ACHN (cell line): Measurements from ENCODE around the gene FRMPD2.
A peak's percentile ranks its signal among the peaks of the same experiment; 100 is the strongest.

Source experiments
- DNase-seq: peaks from one replicate; pipeline ENCODE4 v3.0.0-alpha.2; 2015
- in situ Hi-C: cut with HindIII; loops from 2 replicates; pipeline ENCODE4 v1.10.0; 2017; ENCODE audit warnings: low sequenced_read_pairs, low pct_ligation_motif_present, low pct_unique_long_range_greater_than_20kb

FRMPD2 gene, protein sequence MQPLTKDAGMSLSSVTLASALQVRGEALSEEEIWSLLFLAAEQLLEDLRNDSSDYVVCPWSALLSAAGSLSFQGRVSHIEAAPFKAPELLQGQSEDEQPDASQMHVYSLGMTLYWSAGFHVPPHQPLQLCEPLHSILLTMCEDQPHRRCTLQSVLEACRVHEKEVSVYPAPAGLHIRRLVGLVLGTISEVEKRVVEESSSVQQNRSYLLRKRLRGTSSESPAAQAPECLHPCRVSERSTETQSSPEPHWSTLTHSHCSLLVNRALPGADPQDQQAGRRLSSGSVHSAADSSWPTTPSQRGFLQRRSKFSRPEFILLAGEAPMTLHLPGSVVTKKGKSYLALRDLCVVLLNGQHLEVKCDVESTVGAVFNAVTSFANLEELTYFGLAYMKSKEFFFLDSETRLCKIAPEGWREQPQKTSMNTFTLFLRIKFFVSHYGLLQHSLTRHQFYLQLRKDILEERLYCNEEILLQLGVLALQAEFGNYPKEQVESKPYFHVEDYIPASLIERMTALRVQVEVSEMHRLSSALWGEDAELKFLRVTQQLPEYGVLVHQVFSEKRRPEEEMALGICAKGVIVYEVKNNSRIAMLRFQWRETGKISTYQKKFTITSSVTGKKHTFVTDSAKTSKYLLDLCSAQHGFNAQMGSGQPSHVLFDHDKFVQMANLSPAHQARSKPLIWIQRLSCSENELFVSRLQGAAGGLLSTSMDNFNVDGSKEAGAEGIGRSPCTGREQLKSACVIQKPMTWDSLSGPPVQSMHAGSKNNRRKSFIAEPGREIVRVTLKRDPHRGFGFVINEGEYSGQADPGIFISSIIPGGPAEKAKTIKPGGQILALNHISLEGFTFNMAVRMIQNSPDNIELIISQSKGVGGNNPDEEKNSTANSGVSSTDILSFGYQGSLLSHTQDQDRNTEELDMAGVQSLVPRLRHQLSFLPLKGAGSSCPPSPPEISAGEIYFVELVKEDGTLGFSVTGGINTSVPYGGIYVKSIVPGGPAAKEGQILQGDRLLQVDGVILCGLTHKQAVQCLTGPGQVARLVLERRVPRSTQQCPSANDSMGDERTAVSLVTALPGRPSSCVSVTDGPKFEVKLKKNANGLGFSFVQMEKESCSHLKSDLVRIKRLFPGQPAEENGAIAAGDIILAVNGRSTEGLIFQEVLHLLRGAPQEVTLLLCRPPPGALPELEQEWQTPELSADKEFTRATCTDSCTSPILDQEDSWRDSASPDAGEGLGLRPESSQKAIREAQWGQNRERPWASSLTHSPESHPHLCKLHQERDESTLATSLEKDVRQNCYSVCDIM (N-terminal part only)

DNA sequence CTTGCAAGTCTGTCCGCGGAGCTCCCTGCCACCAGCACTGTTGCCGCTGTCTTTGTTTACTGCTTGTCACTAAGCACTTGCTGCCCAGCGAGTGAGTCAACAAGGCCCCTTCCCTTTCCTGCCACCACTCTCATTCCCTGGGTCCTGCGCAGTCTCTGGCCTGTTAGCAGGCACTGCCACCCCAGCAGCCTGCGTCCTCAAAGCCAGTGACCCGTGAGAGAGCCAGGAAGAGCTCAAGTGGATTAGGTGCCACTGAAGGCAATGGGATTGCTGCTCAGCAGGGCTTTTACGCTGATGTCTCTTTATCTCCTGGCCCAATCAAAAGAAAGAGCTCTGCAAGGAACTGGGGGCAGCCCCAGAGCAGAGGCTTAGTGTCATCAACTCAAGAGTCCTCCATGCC lies at the start of gene FRMPD2:
Gene FRMPD2, minus strand, starts transcription at position 61 of the 400 bp plus-strand sequence. CDS start 129 bp downstream, outside the sequence.
- in situ Hi-C loops: no loop called here
- no peak for DNase-seq

DNA sequence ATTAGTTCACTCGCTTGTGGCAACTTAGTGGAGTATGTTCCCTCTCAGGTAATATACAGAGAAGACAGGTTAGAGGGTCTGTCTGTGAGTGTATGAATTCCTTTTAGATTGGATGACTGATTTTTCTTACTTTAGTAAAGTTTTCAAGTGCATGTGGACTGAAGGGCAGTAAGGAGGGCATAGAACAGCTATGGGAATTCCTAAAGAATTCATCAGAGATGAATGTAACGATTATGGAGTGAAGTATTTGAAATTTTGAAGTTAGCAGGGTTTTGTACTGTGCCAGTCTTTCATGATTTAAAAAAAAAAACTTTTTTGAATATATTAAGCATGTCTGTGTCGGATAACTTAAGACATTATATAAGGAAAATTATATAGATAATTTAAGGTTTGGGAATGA lies 47.5 kb upstream of the FRMPD2 start:
- in situ Hi-C loops: no loop called here
- no peak for DNase-seq

DNA sequence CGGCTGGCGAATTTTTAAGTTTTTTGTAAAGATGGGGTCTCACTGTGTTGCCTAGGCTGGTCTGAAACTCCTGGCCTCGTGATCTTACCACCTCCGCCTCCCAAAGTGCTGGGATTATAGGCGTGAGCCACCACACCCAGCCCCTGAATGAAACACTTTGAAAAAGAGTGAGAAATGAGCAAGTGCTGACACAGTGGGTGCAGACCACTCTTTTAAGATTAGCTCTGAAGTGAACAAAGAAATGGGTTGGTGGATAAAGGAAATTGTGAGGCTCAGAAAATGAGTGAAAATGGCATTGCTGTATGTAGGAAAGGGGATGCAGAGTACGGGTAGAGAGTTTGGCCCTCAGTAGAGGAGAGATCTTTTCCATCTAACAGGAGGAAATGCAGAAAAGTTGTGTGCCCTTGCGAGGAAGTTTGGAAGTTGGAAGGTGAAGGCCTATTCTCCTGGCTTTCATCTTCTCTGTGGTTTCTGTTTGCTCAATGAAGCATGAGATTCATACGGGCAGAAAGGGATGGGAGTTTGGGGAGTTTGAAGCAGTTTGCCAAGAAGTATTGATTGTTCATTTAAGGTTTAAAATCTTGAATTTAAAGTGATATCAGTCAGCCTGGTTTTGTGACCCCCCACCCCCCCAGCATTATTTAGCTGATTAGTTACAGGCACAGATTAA lies 43.0 kb upstream of the FRMPD2 start:
- peak; percentile 18 for DNase-seq
- in situ Hi-C loops: no loop called here

DNA sequence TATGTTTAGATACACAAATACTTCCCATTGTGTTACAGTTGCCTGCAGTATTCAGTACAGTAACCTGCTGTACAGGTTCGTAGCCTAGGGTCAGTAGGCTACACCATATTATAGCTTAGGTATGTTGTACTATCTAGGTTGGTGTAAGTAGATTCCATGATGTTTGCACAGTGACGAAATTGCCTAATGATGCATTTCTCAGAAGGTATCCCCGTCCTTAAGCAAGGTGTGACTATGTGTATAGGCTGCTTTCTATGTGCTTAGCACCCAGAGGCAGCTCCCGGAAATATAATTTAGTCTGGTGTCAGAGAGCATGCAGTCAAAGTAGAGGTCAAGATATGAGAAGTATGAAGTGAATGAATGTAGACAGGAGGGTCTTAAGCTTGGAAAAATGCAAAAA lies 41.7 kb upstream of the FRMPD2 start:
- DNase-seq: no peak
- in situ Hi-C loops: no loop called here

DNA sequence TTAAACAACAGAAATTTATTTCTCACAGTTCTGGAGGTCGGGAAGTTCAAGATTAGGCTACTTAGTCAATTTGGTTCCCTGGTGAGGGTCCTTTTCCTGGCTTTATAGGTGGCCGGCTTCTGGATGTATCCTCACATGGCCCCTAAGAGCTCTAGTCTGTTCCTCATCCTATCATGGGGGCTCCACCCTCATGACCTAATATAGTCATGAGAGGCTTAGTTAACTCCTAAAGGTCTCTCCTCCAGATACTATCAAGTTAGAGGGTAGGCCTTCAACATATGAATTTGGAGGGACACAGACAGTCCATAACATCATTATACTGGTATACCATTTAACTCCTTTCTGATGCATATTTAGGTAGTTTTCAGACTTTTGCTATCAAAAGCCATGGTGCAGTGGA lies 39.6 kb upstream of the FRMPD2 start:
- in situ Hi-C loops: no loop called here
- no peak for DNase-seq

DNA sequence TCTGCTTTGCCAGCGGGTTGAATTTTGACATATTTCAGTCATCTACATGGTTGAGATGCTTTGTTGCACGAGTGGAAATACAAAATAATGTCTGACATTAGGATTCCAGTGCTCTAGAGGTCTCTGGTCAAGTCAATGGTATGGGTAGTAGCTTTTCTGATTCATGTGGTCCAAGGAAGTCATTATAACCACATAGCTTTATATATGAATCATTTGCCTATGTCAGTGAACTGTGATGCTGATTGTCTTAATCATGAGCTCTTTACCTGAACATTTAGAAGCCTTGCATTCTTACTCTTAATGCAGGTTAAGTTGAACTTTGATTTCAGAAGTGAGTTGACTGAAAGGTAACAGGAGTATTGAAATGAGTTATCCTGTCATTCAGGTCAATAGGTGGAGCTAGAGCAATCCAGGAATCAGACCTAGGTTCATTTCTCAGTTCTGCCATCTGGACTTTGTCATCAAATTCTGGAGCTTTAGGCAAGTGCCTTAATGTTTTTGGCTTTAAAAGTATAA lies 35.3 kb upstream of the FRMPD2 start:
- in situ Hi-C loops: no loop called here
- DNase-seq: peak; percentile 91

DNA sequence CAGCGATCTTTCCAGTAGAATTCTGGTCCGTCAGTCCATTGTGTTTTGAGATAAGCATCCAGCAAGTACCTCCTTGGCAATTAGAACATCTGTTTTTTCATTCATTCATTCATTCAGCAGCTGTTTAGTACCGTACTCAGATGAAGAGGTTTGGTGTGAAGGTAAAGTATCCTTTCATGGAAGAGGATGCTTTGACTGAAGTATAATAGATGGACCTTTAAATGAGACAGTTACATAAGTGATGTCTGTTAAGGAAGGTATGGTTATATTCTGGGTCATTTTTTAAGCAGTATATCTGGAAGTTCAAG lies 33.2 kb upstream of the FRMPD2 start:
- in situ Hi-C loops: no loop called here
- no peak for DNase-seq

DNA sequence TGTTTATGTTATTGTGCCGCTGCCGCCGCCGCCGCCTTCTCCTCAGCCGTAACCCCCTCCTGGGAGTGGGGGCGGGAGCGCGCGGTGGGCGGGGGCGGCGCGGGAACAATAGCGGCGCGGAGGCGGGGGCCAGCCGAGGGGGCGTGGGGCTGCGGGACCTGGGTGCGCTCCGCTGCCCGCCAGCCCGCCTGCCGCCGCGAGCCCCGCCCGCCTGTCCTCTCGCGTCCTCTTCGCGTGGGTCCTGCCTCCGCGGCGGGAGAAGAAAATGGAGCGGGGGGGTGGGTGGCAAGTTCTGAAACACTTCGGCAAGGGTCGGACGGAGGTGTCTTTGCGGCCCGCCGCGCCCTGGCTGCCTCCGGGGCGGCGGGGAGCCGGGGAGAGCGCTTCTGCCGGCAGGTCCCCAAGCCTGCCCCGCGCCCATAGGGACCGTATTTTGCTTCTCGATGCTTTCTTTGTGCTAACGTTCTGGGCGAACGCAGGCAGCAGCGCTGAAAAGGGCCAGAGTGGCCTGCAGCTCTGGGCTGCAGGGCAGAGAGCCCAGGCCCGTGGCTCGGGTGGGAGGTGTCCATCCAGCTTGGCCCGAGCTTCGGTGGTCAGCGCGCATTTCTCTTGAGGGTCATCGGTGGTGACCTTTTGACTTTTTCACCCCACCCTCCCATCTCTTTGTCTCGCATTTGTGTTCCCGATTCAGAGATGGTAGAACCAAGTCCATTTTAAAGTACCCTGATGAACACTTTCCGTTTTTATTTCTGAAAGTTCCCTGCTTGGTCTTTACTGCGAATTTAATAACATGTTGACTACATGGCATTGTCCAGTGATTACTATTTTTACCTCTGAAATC lies 32.6 kb upstream of the FRMPD2 start:
- in situ Hi-C loops: no loop called here
- peak; percentile 74 for DNase-seq

DNA sequence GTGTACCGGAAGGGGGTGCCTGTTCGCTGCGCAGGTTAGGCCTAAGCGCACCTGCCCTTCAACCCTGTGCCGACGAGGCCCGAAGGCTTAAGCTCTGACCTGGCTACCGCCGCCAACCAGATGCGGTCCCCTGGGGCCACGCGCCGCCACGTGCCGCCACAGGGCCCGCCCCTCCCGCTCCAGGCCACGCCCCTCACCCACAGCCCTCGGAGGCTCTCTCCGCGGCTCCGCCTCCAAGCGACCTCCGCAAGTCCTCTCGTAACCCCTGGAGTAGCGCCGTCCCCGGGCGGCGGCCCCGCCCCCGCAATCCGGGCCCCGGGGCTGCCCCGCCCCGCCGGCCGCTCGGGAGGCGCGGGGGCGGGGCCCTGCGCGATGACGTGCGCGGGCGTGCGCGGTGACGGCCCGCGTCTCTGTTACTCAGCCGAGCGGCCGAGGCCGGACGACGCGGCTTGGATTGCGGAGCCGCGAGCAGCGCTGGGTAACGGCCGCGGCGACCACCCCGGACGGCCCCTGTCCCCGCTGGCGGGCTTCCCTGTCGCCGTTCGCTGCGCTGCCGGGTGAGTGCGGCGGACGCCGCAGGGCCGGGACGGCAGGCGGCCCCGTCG lies 31.9 kb upstream of the FRMPD2 start, which contains the start of gene MAPK8:
Gene MAPK8, plus strand, starts transcription at position 413 of the 605 bp plus-strand sequence. CDS start 94,984 bp downstream, outside the sequence.
- peak; percentile 93 for DNase-seq
- in situ Hi-C loops: no loop called here

DNA sequence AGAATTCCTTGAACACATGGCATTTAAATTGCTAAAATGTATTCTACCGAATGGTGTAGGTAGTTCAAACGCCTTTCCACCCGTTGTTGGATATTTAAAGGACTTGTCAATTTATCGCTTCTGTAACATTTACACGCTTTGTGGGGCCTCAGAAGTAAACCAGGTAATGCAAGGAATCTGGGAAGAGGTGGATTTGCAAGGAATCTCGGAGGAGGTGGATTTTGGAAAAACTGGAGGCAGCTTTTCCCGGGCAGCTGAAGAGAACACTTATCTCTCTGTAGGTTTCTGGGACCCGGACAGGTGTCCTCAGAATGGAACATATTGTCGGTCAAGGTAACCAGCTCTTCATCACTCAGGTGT lies 31.4 kb upstream of the FRMPD2 start:
- in situ Hi-C loops: no loop called here
- DNase-seq: no peak

DNA sequence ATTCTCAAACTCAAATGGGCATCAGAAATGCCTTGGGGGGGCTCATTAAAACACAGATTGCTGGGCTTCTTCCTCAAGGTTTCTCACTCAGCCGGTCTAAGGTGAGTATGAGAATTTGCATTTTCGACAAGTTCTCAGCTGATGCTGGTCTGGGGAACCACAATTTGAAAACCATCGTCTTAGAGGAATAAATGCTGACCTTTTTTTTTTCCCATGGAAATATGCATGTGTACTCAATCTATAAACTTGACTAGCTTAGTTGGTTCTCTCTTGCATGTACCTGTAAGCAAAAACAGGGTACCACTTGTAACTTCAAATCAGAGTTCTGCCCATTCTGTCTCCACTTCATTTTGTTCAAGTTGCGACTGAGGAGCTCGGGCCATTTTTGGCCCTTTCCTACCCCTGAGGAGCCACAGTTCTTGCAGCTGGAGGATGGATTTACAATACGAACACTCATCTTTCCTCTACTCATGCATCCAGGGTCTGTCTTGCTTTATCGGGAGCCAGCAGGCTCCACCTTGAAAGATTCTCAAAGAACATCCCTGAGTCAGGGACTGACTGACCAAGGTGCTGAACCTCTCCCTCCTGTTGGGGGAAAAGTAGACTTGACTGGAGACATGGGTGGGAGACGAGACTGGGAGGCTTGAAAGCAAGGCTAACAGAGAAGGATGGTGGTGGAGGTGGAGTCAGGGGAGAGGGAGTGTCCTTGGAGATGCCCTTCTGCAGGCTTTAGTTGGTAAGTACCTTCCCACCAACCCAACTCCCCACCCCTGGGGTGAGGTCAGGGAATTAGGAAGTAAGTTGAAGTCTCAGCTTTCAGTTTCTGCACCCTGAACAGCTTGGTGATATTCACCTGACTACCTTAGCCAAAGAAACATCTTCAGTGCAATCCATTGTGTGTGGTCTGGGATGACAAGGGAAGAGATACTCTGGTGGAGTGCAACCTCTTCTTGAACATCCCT lies 28.3 kb upstream of the FRMPD2 start:
- in situ Hi-C loops: no loop called here

DNA sequence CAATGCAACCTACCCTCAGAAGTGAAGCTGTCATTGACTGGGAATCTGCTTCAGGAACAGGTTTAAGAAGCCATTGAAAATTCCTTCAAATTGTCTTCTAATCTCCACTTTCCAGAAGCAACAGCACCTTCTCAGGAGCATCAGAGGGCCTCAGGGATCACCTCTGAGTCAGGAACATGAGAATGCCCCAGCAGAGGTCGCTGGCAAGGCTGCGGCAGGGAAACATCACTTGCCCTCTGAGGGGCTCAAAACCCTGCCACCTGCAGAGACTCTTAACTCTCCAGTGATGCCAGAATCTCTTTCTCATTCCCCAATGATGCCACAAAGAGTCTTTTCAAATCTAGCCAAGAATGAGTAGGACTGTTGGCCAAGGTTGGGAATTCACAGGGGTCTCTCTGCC lies 26.1 kb upstream of the FRMPD2 start:
- no peak for DNase-seq
- in situ Hi-C loops: no loop called here

More for the DNA sequence above, 28.3 kb upstream of the FRMPD2 start:
- DNase-seq: no peak

DNA sequence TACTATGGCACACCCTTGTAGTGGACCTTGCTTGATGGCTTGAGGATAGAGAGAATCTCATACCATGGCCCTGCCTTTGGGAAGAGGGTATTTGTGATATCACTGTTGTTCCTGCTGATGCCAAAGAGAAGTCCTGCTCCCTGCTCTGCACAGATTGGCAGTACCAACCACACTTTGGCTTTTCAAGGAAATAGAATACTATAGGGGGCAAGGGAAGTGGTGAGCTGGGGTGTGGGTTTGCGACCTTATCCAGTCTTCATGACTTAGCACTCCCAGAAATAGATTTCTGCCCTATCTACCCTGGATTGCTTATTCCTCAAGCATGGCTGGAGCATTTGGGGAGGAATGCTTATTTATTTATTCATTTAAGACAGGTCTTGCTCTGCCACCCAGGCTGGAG lies 25.2 kb upstream of the FRMPD2 start:
- in situ Hi-C loops: no loop called here
- no peak for DNase-seq

DNA sequence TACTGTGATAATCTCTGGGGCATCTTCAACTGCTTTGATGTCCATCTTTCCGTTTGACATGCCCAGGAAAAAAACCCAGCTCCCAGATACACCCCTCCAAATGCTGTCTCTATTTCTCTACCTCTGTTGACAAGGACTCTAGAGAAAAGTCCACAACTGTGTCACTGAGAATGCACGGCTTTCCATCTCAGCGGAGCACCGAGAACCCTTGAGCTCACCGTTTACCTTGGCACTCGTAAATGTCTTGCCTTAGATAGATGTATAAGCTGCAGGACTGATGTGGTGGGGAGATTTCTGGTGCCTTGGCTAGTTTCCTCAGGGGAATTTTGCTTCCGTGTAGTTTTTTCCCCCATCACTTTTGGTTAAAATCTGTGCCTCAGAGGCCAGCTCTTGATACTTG lies 24.6 kb upstream of the FRMPD2 start:
- in situ Hi-C loops: no loop called here
- DNase-seq: no peak

DNA sequence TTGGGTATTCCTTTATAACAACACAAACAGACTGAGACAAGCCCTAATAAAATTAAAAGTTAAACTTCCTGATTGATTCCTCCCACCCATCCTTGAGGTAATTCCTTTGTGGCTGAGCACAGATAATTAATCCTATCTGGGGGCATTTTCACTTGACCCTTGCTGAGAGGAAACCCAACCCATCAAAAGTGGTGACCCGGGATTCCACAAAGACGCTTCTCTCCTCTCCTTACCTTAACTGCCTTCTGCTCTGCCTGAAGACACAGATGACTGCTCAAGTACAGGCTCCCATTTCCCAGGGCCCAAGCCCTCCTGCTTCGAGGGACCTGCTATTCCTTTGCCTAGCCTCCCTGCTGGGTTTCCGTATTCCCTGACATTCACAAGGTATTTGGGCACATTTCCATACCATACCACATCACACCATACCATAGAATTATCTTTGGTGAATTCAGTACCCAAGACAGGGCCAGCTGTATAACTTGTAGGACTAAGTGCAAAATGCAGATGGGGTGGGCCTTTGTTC lies 22.1 kb upstream of the FRMPD2 start:
- in situ Hi-C loops: no loop called here

DNA sequence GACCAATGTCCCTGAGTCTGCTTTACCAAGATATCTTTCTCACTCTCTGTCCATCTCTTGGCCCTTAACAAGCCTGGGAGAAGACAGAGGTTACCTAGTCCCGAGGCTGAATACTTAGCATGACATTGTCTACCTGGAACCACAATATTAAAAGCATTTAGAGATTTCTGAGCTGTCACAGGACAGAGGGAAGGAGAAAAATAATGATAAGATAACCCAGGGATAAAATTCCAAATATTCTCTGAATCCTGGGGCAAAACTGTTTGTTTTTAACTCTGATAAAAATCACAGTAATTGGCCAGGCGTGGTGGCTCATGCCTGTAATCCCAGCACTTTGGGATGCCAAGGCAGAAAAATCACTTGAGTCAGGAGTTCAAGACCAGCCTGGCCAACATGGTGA lies 19.9 kb upstream of the FRMPD2 start:
- in situ Hi-C loops: no loop called here
- no peak for DNase-seq

More for the DNA sequence above, 22.1 kb upstream of the FRMPD2 start:
- no peak for DNase-seq
